NCI-H146 treated with DMSO at 0.1 percent for 48 hours (cell line): Measurements from ENCODE around the gene TRABD2A.
"Not testable (repeated sequence)": the region's sequence is repeated elsewhere in the genome, so short reads cannot be mapped to it uniquely, and the experiment has no call there.

ENCODE experiments used
- DNase-seq: peaks from one replicate; lab custom pipeline; 2025; ENCODE audit not compliant: unreplicated experiment; lab: John Stamatoyannopoulos, UW

TRABD2A gene

GRCh38 chr2:84880645-84881521 is at the start of gene TRABD2A:
TSS of gene TRABD2A (minus strand) at chr2:84881084. CDS start at chr2:84881039, 45 bp downstream.
- no peak for DNase-seq

GRCh38 chr2:84927275-84927627 is 46.4 kb upstream of the TRABD2A start:
- no peak for DNase-seq

- peak; percentile 91 for DNase-seq
Measured at GRCh38 chr2:84925724-84926376, 45.0 kb upstream of the TRABD2A start.

- no peak for DNase-seq
Measured at GRCh38 chr2:84925336-84925723, 44.4 kb upstream of the TRABD2A start.

GRCh38 chr2:84924173-84925106 is 43.6 kb upstream of the TRABD2A start:
- DNase-seq: no peak

GRCh38 chr2:84923009-84923408 is 42.1 kb upstream of the TRABD2A start:
- DNase-seq: no peak

GRCh38 chr2:84919885-84920580 is 39.1 kb upstream of the TRABD2A start:
- DNase-seq: no peak

GRCh38 chr2:84918430-84918829 is 37.5 kb upstream of the TRABD2A start:
- no peak for DNase-seq

GRCh38 chr2:84917821-84918220 is 36.9 kb upstream of the TRABD2A start:
- not testable (repeated sequence) for DNase-seq

GRCh38 chr2:84915675-84916074 is 34.8 kb upstream of the TRABD2A start:
- not testable (repeated sequence) for DNase-seq

- no peak for DNase-seq
Measured at GRCh38 chr2:84914334-84914733, 33.5 kb upstream of the TRABD2A start.

- no peak for DNase-seq
Measured at GRCh38 chr2:84912984-84913383, 32.1 kb upstream of the TRABD2A start.

GRCh38 chr2:84911135-84911678 is 30.3 kb upstream of the TRABD2A start:
- no peak for DNase-seq

GRCh38 chr2:84908948-84909713 is 28.2 kb upstream of the TRABD2A start:
- DNase-seq: no peak

GRCh38 chr2:84906900-84907714 is 26.2 kb upstream of the TRABD2A start:
- DNase-seq: peak; percentile 12

- DNase-seq: no peak
Measured at GRCh38 chr2:84906108-84906899, 25.4 kb upstream of the TRABD2A start.

- DNase-seq: peak; percentile 39
Measured at GRCh38 chr2:84905181-84906107, 24.6 kb upstream of the TRABD2A start, which contains the start of gene TMSB10. TSS of gene TMSB10 (plus strand) at chr2:84905656.
